ENCODE data around the gene HTN1.

Gene HTN1

GRCh38 chr4:70099206-70099605, 49.0 kb downstream of the HTN1 start:
- Histone ChIP-seq H3K27me3 (ENCODE audit: insufficient read depth, low read depth, severe bottlenecking) (no peaks in the 10 kb centered on the region), H3K36me3 (no peaks in the 10 kb centered on the region), H3K9me3 (ENCODE audit: severe bottlenecking) (no peaks in the 10 kb centered on the region), H3K4me3 (ENCODE audit: low read depth, low read length) (no peak overlapping the region), H3K27ac (no peak overlapping the region)
- DNase-seq, result no peak
- TF ChIP-seq CTCF (IDR thresholded peaks at IDR 0.05; ENCODE audit: low read depth, low read length), result no peak
